ENCODE results near the gene SHC3.

Gene SHC3

GRCh38 chr9:89022001-89022759 lies 156.4 kb downstream of the SHC3 start:
- DNase-seq (ENCODE audit: low read depth): no peak

- no peak for DNase-seq (ENCODE audit: low read depth)
Measured at GRCh38 chr9:89021154-89021803, 157.3 kb downstream of the SHC3 start.

- DNase-seq (ENCODE audit: low read depth): no peak
Measured at GRCh38 chr9:89020754-89021153, 157.9 kb downstream of the SHC3 start.

GRCh38 chr9:89015336-89015735 lies 163.3 kb downstream of the SHC3 start:
- no peak for DNase-seq (ENCODE audit: low read depth)

- no peak for DNase-seq (ENCODE audit: low read depth)
Measured at GRCh38 chr9:89014153-89014552, 164.5 kb downstream of the SHC3 start.

GRCh38 chr9:89013660-89014059 lies 165.0 kb downstream of the SHC3 start:
- no peak for DNase-seq (ENCODE audit: low read depth)

- no peak for DNase-seq (ENCODE audit: low read depth)
Measured at GRCh38 chr9:89012294-89013042, 166.2 kb downstream of the SHC3 start.

- no peak for DNase-seq (ENCODE audit: low read depth)
Measured at GRCh38 chr9:89011683-89012082, 166.9 kb downstream of the SHC3 start.

- no peak for DNase-seq (ENCODE audit: low read depth)
Measured at GRCh38 chr9:89010526-89011111, 168.0 kb downstream of the SHC3 start.

- no peak for DNase-seq (ENCODE audit: low read depth)
Measured at GRCh38 chr9:89010056-89010455, 168.6 kb downstream of the SHC3 start.

GRCh38 chr9:89009546-89009840 lies 169.1 kb downstream of the SHC3 start:
- DNase-seq (ENCODE audit: low read depth): no peak

GRCh38 chr9:89008744-89009545 lies 169.7 kb downstream of the SHC3 start:
- no peak for DNase-seq (ENCODE audit: low read depth)

- DNase-seq (ENCODE audit: low read depth): no peak
Measured at GRCh38 chr9:89008055-89008743, 170.4 kb downstream of the SHC3 start.

- no peak for DNase-seq (ENCODE audit: low read depth)
Measured at GRCh38 chr9:89006996-89007967, 171.3 kb downstream of the SHC3 start.

GRCh38 chr9:89006267-89006666 lies 172.4 kb downstream of the SHC3 start:
- no peak for DNase-seq (ENCODE audit: low read depth)

- DNase-seq (ENCODE audit: low read depth): no peak
Measured at GRCh38 chr9:89005323-89005722, 173.3 kb downstream of the SHC3 start.

GRCh38 chr9:89002987-89003386 lies 175.6 kb downstream of the SHC3 start:
- no peak for DNase-seq (ENCODE audit: low read depth)

GRCh38 chr9:89001917-89002540 lies 176.6 kb downstream of the SHC3 start:
- DNase-seq (ENCODE audit: low read depth): no peak

All from T follicular helper cell (primary cell).